ENCODE results near the gene HSF2. TPM values are rescaled to one million over a fixed set of nuclear protein-coding genes. Genes with fewer than 3 reads are reported as not detected.
A peak's percentile ranks its signal among the peaks of the same experiment; 100 is the strongest.

The HSF2 gene
- total and polyA plus RNA-seq, 2 experiments from 2014 or later, result 10.0 to 18.1 TPM

DNA sequence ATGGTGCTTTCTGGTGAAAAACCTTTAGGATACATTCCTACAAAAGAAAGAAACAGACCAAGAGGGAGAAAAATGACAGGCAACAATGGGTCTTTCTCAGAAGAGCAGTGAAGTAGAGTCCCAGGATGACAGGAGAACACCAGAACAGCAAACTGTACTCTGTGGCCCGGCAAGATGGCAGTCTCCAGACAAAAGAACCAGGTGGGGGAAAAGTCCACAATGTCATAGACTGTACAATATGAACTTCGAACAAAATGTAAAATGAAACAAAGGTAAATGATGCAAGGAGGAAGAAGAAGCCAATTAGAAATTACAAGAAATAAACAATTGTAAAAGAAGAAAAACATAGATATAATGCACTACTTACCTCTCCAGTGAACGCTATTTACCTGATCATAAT lies 23.2 kb upstream of the HSF2 start (continued):
- TF ChIP-seq, protein P1, sequence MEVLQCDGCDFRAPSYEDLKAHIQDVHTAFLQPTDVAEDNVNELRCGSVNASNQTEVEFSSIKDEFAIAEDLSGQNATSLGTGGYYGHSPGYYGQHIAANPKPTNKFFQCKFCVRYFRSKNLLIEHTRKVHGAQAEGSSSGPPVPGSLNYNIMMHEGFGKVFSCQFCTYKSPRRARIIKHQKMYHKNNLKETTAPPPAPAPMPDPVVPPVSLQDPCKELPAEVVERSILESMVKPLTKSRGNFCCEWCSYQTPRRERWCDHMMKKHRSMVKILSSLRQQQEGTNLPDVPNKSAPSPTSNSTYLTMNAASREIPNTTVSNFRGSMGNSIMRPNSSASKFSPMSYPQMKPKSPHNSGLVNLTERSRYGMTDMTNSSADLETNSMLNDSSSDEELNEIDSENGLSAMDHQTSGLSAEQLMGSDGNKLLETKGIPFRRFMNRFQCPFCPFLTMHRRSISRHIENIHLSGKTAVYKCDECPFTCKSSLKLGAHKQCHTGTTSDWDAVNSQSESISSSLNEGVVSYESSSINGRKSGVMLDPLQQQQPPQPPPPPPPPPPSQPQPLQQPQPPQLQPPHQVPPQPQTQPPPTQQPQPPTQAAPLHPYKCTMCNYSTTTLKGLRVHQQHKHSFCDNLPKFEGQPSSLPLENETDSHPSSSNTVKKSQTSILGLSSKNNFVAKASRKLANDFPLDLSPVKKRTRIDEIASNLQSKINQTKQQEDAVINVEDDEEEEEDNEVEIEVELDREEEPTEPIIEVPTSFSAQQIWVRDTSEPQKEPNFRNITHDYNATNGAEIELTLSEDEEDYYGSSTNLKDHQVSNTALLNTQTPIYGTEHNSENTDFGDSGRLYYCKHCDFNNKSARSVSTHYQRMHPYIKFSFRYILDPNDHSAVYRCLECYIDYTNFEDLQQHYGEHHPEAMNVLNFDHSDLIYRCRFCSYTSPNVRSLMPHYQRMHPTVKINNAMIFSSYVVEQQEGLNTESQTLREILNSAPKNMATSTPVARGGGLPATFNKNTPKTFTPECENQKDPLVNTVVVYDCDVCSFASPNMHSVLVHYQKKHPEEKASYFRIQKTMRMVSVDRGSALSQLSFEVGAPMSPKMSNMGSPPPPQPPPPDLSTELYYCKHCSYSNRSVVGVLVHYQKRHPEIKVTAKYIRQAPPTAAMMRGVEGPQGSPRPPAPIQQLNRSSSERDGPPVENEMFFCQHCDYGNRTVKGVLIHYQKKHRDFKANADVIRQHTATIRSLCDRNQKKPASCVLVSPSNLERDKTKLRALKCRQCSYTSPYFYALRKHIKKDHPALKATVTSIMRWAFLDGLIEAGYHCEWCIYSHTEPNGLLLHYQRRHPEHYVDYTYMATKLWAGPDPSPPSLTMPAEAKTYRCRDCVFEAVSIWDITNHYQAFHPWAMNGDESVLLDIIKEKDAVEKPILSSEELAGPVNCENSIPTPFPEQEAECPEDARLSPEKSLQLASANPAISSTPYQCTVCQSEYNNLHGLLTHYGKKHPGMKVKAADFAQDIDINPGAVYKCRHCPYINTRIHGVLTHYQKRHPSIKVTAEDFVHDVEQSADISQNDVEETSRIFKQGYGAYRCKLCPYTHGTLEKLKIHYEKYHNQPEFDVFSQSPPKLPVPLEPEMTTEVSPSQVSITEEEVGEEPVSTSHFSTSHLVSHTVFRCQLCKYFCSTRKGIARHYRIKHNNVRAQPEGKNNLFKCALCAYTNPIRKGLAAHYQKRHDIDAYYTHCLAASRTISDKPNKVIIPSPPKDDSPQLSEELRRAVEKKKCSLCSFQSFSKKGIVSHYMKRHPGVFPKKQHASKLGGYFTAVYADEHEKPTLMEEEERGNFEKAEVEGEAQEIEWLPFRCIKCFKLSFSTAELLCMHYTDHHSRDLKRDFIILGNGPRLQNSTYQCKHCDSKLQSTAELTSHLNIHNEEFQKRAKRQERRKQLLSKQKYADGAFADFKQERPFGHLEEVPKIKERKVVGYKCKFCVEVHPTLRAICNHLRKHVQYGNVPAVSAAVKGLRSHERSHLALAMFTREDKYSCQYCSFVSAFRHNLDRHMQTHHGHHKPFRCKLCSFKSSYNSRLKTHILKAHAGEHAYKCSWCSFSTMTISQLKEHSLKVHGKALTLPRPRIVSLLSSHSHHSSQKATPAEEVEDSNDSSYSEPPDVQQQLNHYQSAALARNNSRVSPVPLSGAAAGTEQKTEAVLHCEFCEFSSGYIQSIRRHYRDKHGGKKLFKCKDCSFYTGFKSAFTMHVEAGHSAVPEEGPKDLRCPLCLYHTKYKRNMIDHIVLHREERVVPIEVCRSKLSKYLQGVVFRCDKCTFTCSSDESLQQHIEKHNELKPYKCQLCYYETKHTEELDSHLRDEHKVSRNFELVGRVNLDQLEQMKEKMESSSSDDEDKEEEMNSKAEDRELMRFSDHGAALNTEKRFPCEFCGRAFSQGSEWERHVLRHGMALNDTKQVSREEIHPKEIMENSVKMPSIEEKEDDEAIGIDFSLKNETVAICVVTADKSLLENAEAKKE (CRISPR knock-in tag; IDR thresholded peaks at IDR 0.05), result no peak
- no peak for TF ChIP-seq EZH2 (IDR thresholded peaks at IDR 0.05; ENCODE audit: low read depth, unreplicated experiment)
- no peak for TF ChIP-seq NANOG (IDR thresholded peaks at IDR 0.05; ENCODE audit: borderline replicate concordance)
- no peak for TF ChIP-seq CREB1 (CRISPR knock-in tag; IDR thresholded peaks at IDR 0.05; ENCODE audit: low read depth)

GRCh38 chr6:122381494-122382265 lies 17.8 kb upstream of the HSF2 start:
- Mint-ChIP-seq H3K27ac (no peak overlapping the region), H3K4me3 (no peak overlapping the region), H3K36me3 (ENCODE audit: low read depth) (no peaks in the 10 kb centered on the region), H3K27me3 (ENCODE audit: insufficient read depth, low read depth, poor library complexity) (peaks cover 13% of the 10 kb centered on the region), H3K9me3 (no peaks in the 10 kb centered on the region), H3K4me1 (peaks cover 12% of the 10 kb centered on the region)
- DNase-seq (ENCODE audit: low spot score), result peak; percentile 92
- Histone ChIP-seq H3K79me2 (replicated peaks; ENCODE audit: insufficient read depth) (no peaks in the 10 kb centered on the region), H3F3A (replicated peaks; ENCODE audit: low read depth) (no peaks in the 10 kb centered on the region), H3K27me3 (ENCODE audit: insufficient read depth) (peaks cover 52% of the 10 kb centered on the region), H3K4me1 (ENCODE audit: insufficient read depth) (no peaks in the 10 kb centered on the region; the same call in 1 of the 2 replicates), H4K20me1 (replicated peaks; ENCODE audit: insufficient read depth) (no peaks in the 10 kb centered on the region), H3K36me3 (ENCODE audit: insufficient read depth) (no peaks in the 10 kb centered on the region), H3K4me3 (no peak overlapping the region), H3K27ac (ENCODE audit: low read depth) (no peak overlapping the region), H3K4me2 (no peak overlapping the region), H2AFZ (no peak overlapping the region), H3K9me2 (ENCODE audit: insufficient read depth) (no peaks in the 10 kb centered on the region)
- ATAC-seq, result peak; percentile 94
- TF ChIP-seq NANOG (IDR thresholded peaks at IDR 0.05; ENCODE audit: borderline replicate concordance), result peak; percentile 50
- TF ChIP-seq, protein P1 (CRISPR knock-in tag; IDR thresholded peaks at IDR 0.05), result no peak
- no peak for TF ChIP-seq JUNB (IDR thresholded peaks at IDR 0.05; ENCODE audit: unreplicated experiment)
- no peak for TF ChIP-seq EZH2 (IDR thresholded peaks at IDR 0.05; ENCODE audit: low read depth, unreplicated experiment)
- TF ChIP-seq CTCF (conservative IDR thresholded peaks at IDR 0.05; ENCODE audit: low read depth in 2 of 2), result peak; percentile 77 to 89
